Endothelial cell of umbilical vein (primary cell): Measurements from ENCODE around the gene ZBTB6. TPM values are rescaled to one million over a fixed set of nuclear protein-coding genes. Genes with fewer than 3 reads are reported as not detected.
A peak's percentile ranks its signal among the peaks of the same experiment; 100 is the strongest.

Source experiments
- Bru-seq: library from RNA; stranded (reverse); fragments of 400-500 nt; gene quantifications from one replicate; lab custom pipeline; 2021; lab: Mats Ljungman, UMichigan
- BruChase-seq, 2 experiments: library from RNA; stranded (reverse); fragments of 400-500 nt; gene quantifications; one replicate each; lab custom pipeline; 2021; lab: Mats Ljungman, UMichigan
- BruUV-seq: library from RNA; stranded (reverse); fragments of 400-500 nt; replicated peaks from 2 replicates; lab custom pipeline; 2021; lab: Mats Ljungman, UMichigan
- CTCF ChIA-PET: fragments of 300-600, 350-600 bp; sonication (Branson Sonifier 250); formaldehyde crosslinking; loops from one replicate; lab custom pipeline; 2021; ENCODE audit warnings: antibody characterized with exemption, inconsistent platforms; lab: Charles Lee
- POLR2A ChIA-PET: fragments of 300-600, 350-600 bp; sonication (Branson Sonifier 250); formaldehyde crosslinking; loops from one replicate; lab custom pipeline; 2021; ENCODE audit warnings: antibody characterized with exemption, inconsistent platforms; lab: Charles Lee
- DNase-seq: peaks from one replicate; pipeline ENCODE4 v3.0.0-alpha.2; 2011; ENCODE audit warnings: low read depth, low spot score
- FAIRE-seq: peaks from 2 replicates; lab custom pipeline; 2011; peaks lifted over from hg19 to GRCh38; lab: Jason Lieb, UNC
- H2AFZ ChIP-seq: 2 replicates; pipeline ENCODE4 v1.6.0; 2012; ENCODE audit warnings: low read depth, low read length, control low read depth, inconsistent platforms
- H3K27ac ChIP-seq: 2 replicates; pipeline ENCODE4 v1.5.1; 2011; ENCODE audit warnings: low read depth, mild to moderate bottlenecking, control low read depth, low read length, moderate library complexity; ENCODE audit not compliant: insufficient read depth
- H3K27me3 ChIP-seq, 2 experiments: 2 replicates each; pipeline versions ENCODE4 v1.6.0 to v1.6.1; 2011; ENCODE audit warnings: low read length in 2 of 2, mixed read lengths in 1 of 2; ENCODE audit not compliant: control insufficient read depth in 2 of 2, insufficient read depth in 2 of 2
- H3K36me3 ChIP-seq, 2 experiments: 2 replicates in 1 of 2; 3 replicates in 1 of 2; pipeline ENCODE4 v1.5.1; 2011; ENCODE audit warnings: low read length in 2 of 2, mild to moderate bottlenecking in 1 of 2, moderate library complexity in 1 of 2; ENCODE audit not compliant: control insufficient read depth in 2 of 2, insufficient read depth in 2 of 2; ENCODE audit errors: extremely low read depth in 1 of 2
- H3K4me1 ChIP-seq: 3 replicates; pipeline ENCODE4 v1.5.1; 2011; ENCODE audit warnings: mild to moderate bottlenecking, low read length; ENCODE audit not compliant: control insufficient read depth, insufficient read depth; ENCODE audit errors: extremely low read depth
- H3K4me2 ChIP-seq: 2 replicates; pipeline ENCODE4 v1.6.1; 2011; ENCODE audit warnings: low read length, control low read depth, mixed read lengths; ENCODE audit not compliant: insufficient read depth
- H3K4me3 ChIP-seq, 3 experiments: fragments of 200-600 bp in 1 of 3; sonication (generic), shearing (Covaris generic) in 1 of 3; replicated peaks in 1 of 3; 2 replicates each; pipeline ENCODE4 v1.5.1; 2011 to 2016; ENCODE audit warnings: control low read depth in 3 of 3, low read length in 3 of 3, mild to moderate bottlenecking in 2 of 3, inconsistent platforms in 1 of 3, low read depth in 1 of 3, moderate library complexity in 1 of 3; ENCODE audit not compliant: insufficient read depth in 1 of 3
- H3K79me2 ChIP-seq: 2 replicates; pipeline ENCODE4 v1.6.0; 2012; ENCODE audit warnings: low read length, inconsistent platforms; ENCODE audit not compliant: control insufficient read depth, insufficient read depth
- H3K9ac ChIP-seq: replicated peaks from 2 replicates; pipeline ENCODE3; 2011; ENCODE audit warnings: low read length, control low read depth; ENCODE audit not compliant: insufficient read depth; ENCODE audit errors: extremely low read depth
- H3K9me1 ChIP-seq: replicated peaks from 3 replicates; pipeline ENCODE4 v1.6.0; 2011; ENCODE audit warnings: mild to moderate bottlenecking, low read length; ENCODE audit not compliant: control insufficient read depth, insufficient read depth; ENCODE audit errors: extremely low read depth
- H3K9me3 ChIP-seq: replicated peaks from 2 replicates; pipeline ENCODE4 v1.5.1; 2012; ENCODE audit warnings: low read length, inconsistent platforms; ENCODE audit not compliant: control insufficient read depth, insufficient read depth
- H4K20me1 ChIP-seq: replicated peaks from 2 replicates; pipeline ENCODE3; 2011; ENCODE audit warnings: mild to moderate bottlenecking, low read length; ENCODE audit not compliant: control insufficient read depth, insufficient read depth; ENCODE audit errors: extremely low read depth
- EZH2 ChIP-seq: IDR thresholded peaks from 2 replicates; pipeline ENCODE4 v1.6.1; 2012; ENCODE audit warnings: borderline replicate concordance, low read depth, mild to moderate bottlenecking, moderate library complexity, low read length, inconsistent platforms; ENCODE audit not compliant: severe bottlenecking
- FOS ChIP-seq: IDR thresholded peaks from 2 replicates; pipeline ENCODE4 v1.6.1; 2011; ENCODE audit warnings: mild to moderate bottlenecking, low read length, moderate library complexity, borderline replicate concordance; ENCODE audit not compliant: insufficient read depth
- GATA2 ChIP-seq: IDR thresholded peaks from 2 replicates; pipeline ENCODE4 v1.7.0; 2011; ENCODE audit warnings: low read depth, mild to moderate bottlenecking, moderate library complexity, mixed read lengths, low read length; ENCODE audit not compliant: insufficient read length, insufficient read depth
- JUN ChIP-seq: IDR thresholded peaks from 2 replicates; pipeline ENCODE4 v1.6.1; 2011; ENCODE audit warnings: borderline replicate concordance, low read depth; ENCODE audit not compliant: insufficient read length, insufficient read depth
- MAX ChIP-seq: IDR thresholded peaks from 2 replicates; pipeline ENCODE4 v1.6.1; 2011; ENCODE audit not compliant: insufficient read depth, insufficient read length
- MYC ChIP-seq: IDR thresholded peaks from one replicate; pipeline ENCODE4 v1.6.1; 2011; ENCODE audit warnings: mild to moderate bottlenecking, low read depth, low read length
- POLR2A ChIP-seq: IDR thresholded peaks from 2 replicates; pipeline ENCODE4 v1.6.1; 2012; ENCODE audit warnings: low read depth, mild to moderate bottlenecking, control low read depth, low read length
- POLR2AphosphoS5 ChIP-seq: IDR thresholded peaks from 2 replicates; pipeline ENCODE4 v1.6.1; 2012; ENCODE audit warnings: low read depth, mild to moderate bottlenecking, control low read depth, low read length, moderate library complexity; ENCODE audit not compliant: insufficient read depth
- dilution Hi-C: fragments of 300-500 bp; cut with MboI; formaldehyde crosslinking; loops from one replicate; pipeline ENCODE4 v1.15.0; 2019; ENCODE audit warnings: low sequenced_read_pairs; ENCODE audit not compliant: extremely low pct_ligation_motif_present
- intact Hi-C: fragments of 100-400 bp; cut with micrococcal nuclease; formaldehyde crosslinking; loops from one replicate; pipeline ENCODE4 v1.10.0; 2022
- long read RNA-seq: library from polyadenylated mRNA; stranded (forward); transcript quantifications from one replicate; pipeline ENCODE4 v2.0.0, GENCODE V29; 2021
- polyA minus RNA-seq, 3 experiments: library from RNA; depleted of rRNA, polyadenylated mRNA; stranded (reverse); fragments of >200 nt; gene quantifications; 1 replicate in 1 of 3; 2 replicates in 2 of 3; pipeline ENCODE4 v1.2.3, GENCODE V29; 2011
- polyA plus RNA-seq, 4 experiments: library from polyadenylated mRNA; depleted of rRNA in 3 of 4; stranded (reverse) in 3 of 4; unstranded in 1 of 4; fragments of >200 nt; gene quantifications; 2 replicates each; pipeline versions ENCODE4 v1.2.1 to v1.2.3, GENCODE V29; 2011 to 2012; ENCODE audit warnings: missing spikeins in 1 of 4
- total RNA-seq: library from RNA; stranded (reverse); gene quantifications from 2 replicates; pipeline ENCODE4 v1.2.3, GENCODE V29; 2021

Gene ZBTB6
- total RNA-seq (5.5 and 6.5 TPM in 2 replicates), polyA plus RNA-seq (1.0 and 1.6 TPM in 2 replicates), polyA minus RNA-seq (5.8 and 6.7 TPM in 2 replicates), Bru-seq, nascent RNA (percentile 87 among the genes with signal in this experiment), BruChase-seq, experiment 1, labeled RNA remaining after a 6-hour chase (percentile 59 among the genes with signal in this experiment), BruChase-seq, experiment 2, labeled RNA remaining after a 2-hour chase (percentile 92 among the genes with signal in this experiment)
- polyA plus RNA-seq (2011; cell fraction: cytosol; rRNA removed): 1.7 and 1.9 TPM in 2 replicates
- polyA plus RNA-seq (2011; cell fraction: nucleus; rRNA removed): 1.7 and 2.1 TPM in 2 replicates
- 3.4 and 3.7 TPM in 2 replicates for polyA plus RNA-seq (2012)
- 8.6 TPM for polyA minus RNA-seq (2011; cell fraction: cytosol; rRNA and poly(A)+ RNA removed)
- 5.2 and 7.8 TPM in 2 replicates for polyA minus RNA-seq (2011; cell fraction: nucleus; rRNA and poly(A)+ RNA removed)
- long read RNA-seq, full-length matches to known transcripts: 8 of 9 reads
- long read RNA-seq, partial matches to known transcripts: 0 of 9 reads
- long read RNA-seq, other reads (novel, unspliced or antisense): 1 of 9 reads

GRCh38 chr9:122912964-122913673 lies at the start of gene ZBTB6:
ZBTB6 (minus strand) TSS chr9:122913323; CDS start chr9:122912072, 1,251 bp downstream.
- H3K9ac ChIP-seq: peak within 1 kb of the TSS; percentile 77
- no peaks in the 10 kb centered on the region for H3K27me3 ChIP-seq
- FAIRE-seq (peak; percentile 92), DNase-seq (peak; percentile 77)
- intact Hi-C loops: loop anchor here (1.0 to 2.0 kb wide), 3 partner anchors 8 to 78 kb away; partner anchors contain the start of genes RC3H2 and ZBTB26
- ChIA-PET POLR2A (interaction anchor here (0.6 to 1.9 kb wide), 8 partner anchors 8 to 85 kb away, joined by 3 to 14 read pairs (median 4); partner anchors contain the start of genes PDCL, RABGAP1 and ZBTB26), CTCF (interaction anchor here (0.7 to 2.0 kb wide), 11 partner anchors 9 to 437 kb away, joined by 3 to 10 read pairs (median 3); no protein-coding TSS in a partner anchor)
- H3K36me3 ChIP-seq: peaks cover 7 to 8% of the 10 kb centered on the region in 2 experiments
- dilution Hi-C loops: no loop called here
- peaks cover 12% of the 10 kb centered on the region for H3K4me1 ChIP-seq
- no peaks in the 10 kb centered on the region for H3K9me3 ChIP-seq
- peak within 1 kb of the TSS; percentile 90 for H3K4me2 ChIP-seq
- H3K4me3 ChIP-seq: peak within 1 kb of the TSS; percentile 78 to 99 (median 93)
- H2AFZ ChIP-seq: peak within 1 kb of the TSS; percentile 38
- TF ChIP-seq FOS: no peak
- no peak for TF ChIP-seq MYC
- no peak for TF ChIP-seq MAX
- TF ChIP-seq JUN: no peak
- TF ChIP-seq POLR2AphosphoS5: peak; percentile 87
- no peak for TF ChIP-seq GATA2
- peak; percentile 64 for TF ChIP-seq POLR2A
- TF ChIP-seq EZH2: no peak
- H3K9me1 ChIP-seq: no peaks in the 10 kb centered on the region
- H4K20me1 ChIP-seq: no peaks in the 10 kb centered on the region
- peaks cover 33% of the 10 kb centered on the region for H3K79me2 ChIP-seq
- BruUV-seq: TSS peak; percentile 71
- H3K27ac ChIP-seq: peak within 1 kb of the TSS; percentile 60
